Type B pancreatic cell (in vitro differentiated cells): Measurements from ENCODE around the gene TTC22. TPM values are rescaled to one million over a fixed set of nuclear protein-coding genes. Genes with fewer than 3 reads are reported as not detected.

Experiments used
- DNase-seq: peaks from one replicate; pipeline ENCODE4 v3.0.0; 2021; ENCODE audit warnings: mixed read lengths; ENCODE audit not compliant: unreplicated experiment; ENCODE audit errors: extremely low spot score
- H3K27ac Mint-ChIP-seq: 2 replicates; pipeline ENCODE4 v1.8.0; 2021; ENCODE audit warnings: mild to moderate bottlenecking, mixed read lengths
- H3K27me3 Mint-ChIP-seq: 2 replicates; pipeline ENCODE4 v1.8.0; 2021; ENCODE audit warnings: mixed read lengths
- H3K36me3 Mint-ChIP-seq: 2 replicates; pipeline ENCODE4 v1.8.0; 2021; ENCODE audit warnings: mixed read lengths
- H3K4me1 Mint-ChIP-seq: one replicate; pipeline ENCODE4 v1.8.0; 2021; ENCODE audit warnings: mixed read lengths; ENCODE audit not compliant: unreplicated experiment
- H3K4me3 Mint-ChIP-seq: 2 replicates; pipeline ENCODE4 v1.8.0; 2021; ENCODE audit warnings: mild to moderate bottlenecking, mixed read lengths
- H3K9me3 Mint-ChIP-seq: 2 replicates; pipeline ENCODE4 v1.8.0; 2021; ENCODE audit warnings: mixed read lengths
- CTCF ChIP-seq: fragments of 200-600 bp; sonication (generic); conservative IDR thresholded peaks from 2 replicates; pipeline ENCODE4 v1.5.0; 2021; ENCODE audit warnings: antibody characterized with exemption, mild to moderate bottlenecking
- total RNA-seq: library from RNA; stranded (reverse); gene quantifications from 2 replicates; pipeline ENCODE4 v1.2.1, GENCODE V29; 2021; ENCODE audit warnings: low replicate concordance

TTC22 gene
- total RNA-seq, 1 donor from 2014 or later, result 7.0 TPM

GRCh38 chr1:54748094-54748835, 52.9 kb downstream of the TTC22 start:
- Mint-ChIP-seq H3K36me3 (no peaks in the 10 kb centered on the region), H3K9me3 (no peaks in the 10 kb centered on the region), H3K4me3 (no peak overlapping the region), H3K27ac (no peak overlapping the region), H3K27me3 (peaks cover 3% of the 10 kb centered on the region), H3K4me1 (no peaks in the 10 kb centered on the region)
- TF ChIP-seq CTCF, result no peak
- no peak for DNase-seq

- no peak for TF ChIP-seq CTCF
- no peaks in the 10 kb centered on the region for H3K9me3 Mint-ChIP-seq
- H3K27ac Mint-ChIP-seq, result no peak overlapping the region
- no peak overlapping the region for H3K4me3 Mint-ChIP-seq
- peaks cover 3% of the 10 kb centered on the region for H3K27me3 Mint-ChIP-seq
- DNase-seq, result no peak
- H3K4me1 Mint-ChIP-seq, result no peaks in the 10 kb centered on the region
- peaks cover 6% of the 10 kb centered on the region for H3K36me3 Mint-ChIP-seq
Observed at GRCh38 chr1:54745864-54746263, 55.3 kb downstream of the TTC22 start.

GRCh38 chr1:54745274-54745673, 55.8 kb downstream of the TTC22 start:
- Mint-ChIP-seq H3K27ac (no peak overlapping the region), H3K9me3 (no peaks in the 10 kb centered on the region), H3K27me3 (peaks cover 3% of the 10 kb centered on the region), H3K4me1 (no peaks in the 10 kb centered on the region), H3K4me3 (no peak overlapping the region), H3K36me3 (peaks cover 6% of the 10 kb centered on the region)
- no peak for TF ChIP-seq CTCF
- no peak for DNase-seq

GRCh38 chr1:54744696-54745095, 56.4 kb downstream of the TTC22 start:
- no peak for DNase-seq
- no peak overlapping the region for H3K27ac Mint-ChIP-seq
- no peaks in the 10 kb centered on the region for H3K4me1 Mint-ChIP-seq
- H3K4me3 Mint-ChIP-seq, result no peak overlapping the region
- no peak for TF ChIP-seq CTCF
- H3K27me3 Mint-ChIP-seq, result peaks cover under 1% of the 10 kb centered on the region
- peaks cover 6% of the 10 kb centered on the region for H3K36me3 Mint-ChIP-seq
- H3K9me3 Mint-ChIP-seq, result no peaks in the 10 kb centered on the region

- no peak for TF ChIP-seq CTCF
- Mint-ChIP-seq H3K27me3 (no peaks in the 10 kb centered on the region), H3K4me3 (no peak overlapping the region), H3K9me3 (no peaks in the 10 kb centered on the region), H3K4me1 (no peaks in the 10 kb centered on the region), H3K27ac (no peak overlapping the region), H3K36me3 (peaks cover 6% of the 10 kb centered on the region)
- DNase-seq, result no peak
Observed at GRCh38 chr1:54743416-54744226, 57.5 kb downstream of the TTC22 start.
